GM18873 (cell line): ENCODE results near the gene S1PR1.
A peak's percentile ranks its signal among the peaks of the same experiment; 100 is the strongest.
"Not testable (repeated sequence)": the region's sequence is repeated elsewhere in the genome, so short reads cannot be mapped to it uniquely, and the experiment has no call there.

Source experiments
- ATAC-seq: cut with Tn5 transposase; IDR thresholded peaks from one replicate; pipeline ENCODE4 v1.9.1; 2021; ENCODE audit warnings: mild to moderate bottlenecking, moderate library complexity, moderate number of reproducible peaks; ENCODE audit not compliant: unreplicated experiment, low FRiP score

S1PR1 gene

DNA sequence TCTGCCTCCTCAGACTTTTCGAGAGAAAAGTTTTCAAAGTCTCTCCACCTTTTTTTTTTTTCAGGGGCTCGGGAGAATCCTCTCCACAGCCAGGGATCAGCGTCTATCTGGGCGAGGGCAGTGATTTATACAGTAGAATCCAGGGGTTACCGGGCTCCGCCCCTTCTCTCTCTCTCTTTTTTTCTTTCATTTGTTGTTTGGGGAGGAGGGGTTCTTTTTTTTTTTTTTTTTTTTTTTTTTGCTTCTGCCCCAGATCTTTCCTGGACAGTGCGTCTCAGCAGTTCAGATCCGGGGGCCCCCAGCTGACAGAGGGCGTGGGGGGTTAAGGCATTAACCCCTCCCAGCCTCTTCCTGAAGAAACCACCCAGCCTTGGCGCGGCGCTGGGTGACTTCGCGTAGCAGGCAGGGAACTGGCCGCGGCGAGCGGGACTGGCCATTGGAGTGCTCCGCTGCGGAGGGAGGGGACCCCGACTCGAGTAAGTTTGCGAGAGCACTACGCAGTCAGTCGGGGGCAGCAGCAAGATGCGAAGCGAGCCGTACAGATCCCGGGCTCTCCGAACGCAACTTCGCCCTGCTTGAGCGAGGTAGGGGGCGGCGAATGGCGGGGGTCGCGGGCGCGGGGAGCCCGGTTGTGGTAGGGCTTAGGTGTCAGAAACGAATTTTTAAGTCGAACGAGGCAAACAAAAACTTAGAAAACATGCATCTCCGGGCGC, at the start of gene S1PR1:
Gene S1PR1 (plus strand): TSS at position 504 of the 713 bp plus-strand sequence. CDS start 1,966 bp downstream, outside the sequence.
- ATAC-seq, result peak; percentile 12

GRCh38 chr1:101187297-101187696, 49.5 kb upstream of the S1PR1 start:
- no peak for ATAC-seq

- no peak for ATAC-seq
These were observed 48.5 kb upstream of the S1PR1 start for GRCh38 chr1:101188331-101188730.

DNA sequence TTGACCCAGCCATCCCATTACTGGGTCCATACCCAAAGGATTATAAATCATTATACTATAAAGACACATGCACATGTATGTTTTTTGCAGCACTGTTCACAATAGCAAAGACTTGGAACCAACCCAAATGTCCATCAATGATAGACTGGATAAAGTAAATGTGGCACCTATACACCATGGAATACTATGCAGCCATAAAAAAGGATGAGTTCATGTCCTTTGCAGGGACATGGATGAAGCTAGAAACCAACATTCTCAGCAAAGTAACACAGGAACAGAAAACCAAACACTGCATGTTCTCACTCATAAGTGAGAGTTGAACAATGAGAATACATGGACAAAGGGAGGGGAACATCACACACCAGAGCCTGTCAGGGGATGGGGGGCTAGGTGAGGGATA, 47.9 kb upstream of the S1PR1 start:
- ATAC-seq, result not testable (repeated sequence)

GRCh38 chr1:101190441-101190840, 46.4 kb upstream of the S1PR1 start:
- no peak for ATAC-seq

- ATAC-seq, result no peak
These were observed 45.8 kb upstream of the S1PR1 start for GRCh38 chr1:101191049-101191448.

DNA sequence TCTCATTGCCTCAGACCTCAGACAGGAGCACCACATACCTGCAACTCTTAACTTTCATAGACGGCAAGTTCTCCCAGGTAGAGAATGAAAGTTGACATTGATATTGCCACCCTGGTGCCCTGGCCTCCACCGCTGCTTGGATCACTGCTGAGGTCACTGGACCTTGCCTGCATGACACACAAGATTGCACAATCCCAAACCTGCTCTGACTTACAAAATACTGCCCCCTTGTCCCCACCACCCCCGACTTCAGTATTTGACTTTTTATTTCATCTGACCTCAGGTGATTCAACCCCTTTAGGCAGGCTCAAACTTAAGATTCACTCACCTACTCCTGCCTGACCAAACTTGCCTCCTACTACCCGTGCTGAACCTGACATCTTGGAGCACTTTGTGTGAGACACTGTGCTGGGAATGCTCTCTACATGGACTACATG, 43.1 kb upstream of the S1PR1 start:
- ATAC-seq, result no peak

DNA sequence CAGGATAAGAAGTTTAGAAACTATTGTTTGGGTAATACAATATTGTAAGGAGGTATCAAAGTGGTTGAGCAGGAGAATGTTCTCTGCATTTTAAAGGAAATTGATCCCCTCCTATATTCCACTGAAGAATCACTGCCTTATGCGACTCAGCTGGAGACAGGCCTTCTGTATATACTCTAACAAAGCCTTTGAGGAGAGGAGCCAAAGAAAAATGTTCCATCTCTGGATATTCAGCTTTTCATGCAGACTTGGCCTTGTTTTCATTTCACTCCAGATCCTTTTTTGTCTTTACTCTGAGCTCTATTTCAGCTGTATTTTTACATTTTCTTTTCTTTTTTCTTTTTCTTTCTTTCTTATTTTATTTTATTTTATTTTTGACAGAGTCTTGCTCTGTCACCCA, 42.1 kb upstream of the S1PR1 start:
- ATAC-seq, result no peak

GRCh38 chr1:101196668-101197067, 40.2 kb upstream of the S1PR1 start:
- ATAC-seq, result no peak

GRCh38 chr1:101198842-101199636, 37.8 kb upstream of the S1PR1 start:
- ATAC-seq, result peak; percentile 99

DNA sequence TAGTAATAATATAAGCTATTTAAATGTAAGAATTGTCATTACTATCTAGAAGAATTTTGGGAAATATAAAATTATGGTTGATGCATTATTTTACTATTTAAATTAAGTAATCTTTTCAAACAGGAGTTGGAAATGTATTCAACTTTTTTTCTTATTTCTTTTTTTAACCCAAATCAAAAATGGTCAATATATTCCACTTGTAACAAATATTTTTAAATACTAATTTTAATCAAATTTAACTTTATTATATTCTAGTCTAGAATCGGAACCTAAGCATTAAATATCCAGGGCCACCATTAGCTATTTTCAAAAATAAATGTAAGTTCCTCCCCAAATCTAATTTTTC, 37.2 kb upstream of the S1PR1 start:
- no peak for ATAC-seq

DNA sequence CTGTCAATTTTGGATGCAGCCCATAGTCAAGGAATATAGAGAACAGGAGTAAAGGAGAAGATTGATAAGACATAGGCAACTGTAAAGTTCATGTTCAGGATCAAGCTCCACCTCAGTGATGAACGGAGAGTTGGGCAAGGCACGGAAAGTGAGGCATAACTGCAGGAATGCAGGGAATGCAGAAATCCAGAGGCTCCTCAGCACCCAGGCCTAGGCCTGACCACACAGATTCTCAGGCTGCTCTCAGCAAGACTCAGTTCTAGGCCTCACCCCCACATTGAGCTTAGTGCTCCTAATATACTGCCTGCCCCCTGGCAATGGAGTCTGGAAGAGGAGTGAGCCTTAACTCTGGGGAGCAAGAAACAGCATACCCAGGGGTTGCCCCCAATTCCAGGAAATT, 36.3 kb upstream of the S1PR1 start:
- ATAC-seq, result no peak

- ATAC-seq, result no peak
These were observed 32.8 kb upstream of the S1PR1 start for GRCh38 chr1:101203820-101204540.

DNA sequence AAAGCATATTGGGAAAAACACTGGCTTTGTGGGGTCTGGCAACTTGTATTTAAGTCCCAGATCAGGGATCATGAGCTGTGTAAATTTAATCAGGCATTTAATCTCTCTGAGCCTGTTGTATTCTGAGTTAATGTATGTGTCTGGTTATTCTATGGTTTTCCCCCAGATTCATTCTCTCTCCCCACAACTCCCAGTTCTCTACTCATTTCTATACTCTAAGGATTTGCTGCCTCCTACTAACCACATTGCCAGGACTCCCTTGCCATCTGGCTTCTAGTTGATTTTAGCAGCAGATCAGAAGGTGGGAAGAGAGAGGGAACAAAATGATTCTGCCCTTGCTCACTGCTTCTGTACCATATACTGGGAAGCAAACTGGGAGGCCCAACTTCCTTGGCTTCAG, 31.4 kb upstream of the S1PR1 start:
- no peak for ATAC-seq

GRCh38 chr1:101206139-101206538, 30.7 kb upstream of the S1PR1 start:
- not testable (repeated sequence) for ATAC-seq

GRCh38 chr1:101207271-101207670, 29.5 kb upstream of the S1PR1 start:
- not testable (repeated sequence) for ATAC-seq

DNA sequence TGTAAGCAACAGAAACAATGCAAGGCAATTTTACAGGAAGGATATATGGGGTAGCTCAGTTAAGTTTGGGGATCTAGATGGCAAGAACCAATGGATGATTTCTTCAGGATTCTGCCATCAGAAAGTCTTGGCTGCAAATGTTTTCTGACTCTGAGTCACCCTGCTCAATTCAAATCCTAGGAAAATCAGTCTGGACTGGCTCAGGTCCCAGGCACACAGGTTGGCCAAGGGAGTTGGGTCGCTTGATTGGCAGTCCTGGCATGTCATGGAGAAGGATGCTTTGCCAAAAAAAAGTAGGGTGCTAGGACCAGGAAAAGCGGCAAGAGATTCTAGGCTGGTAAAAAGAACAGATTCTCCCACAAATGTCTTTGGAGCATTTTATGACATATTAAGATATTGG, 28.9 kb upstream of the S1PR1 start:
- no peak for ATAC-seq

DNA sequence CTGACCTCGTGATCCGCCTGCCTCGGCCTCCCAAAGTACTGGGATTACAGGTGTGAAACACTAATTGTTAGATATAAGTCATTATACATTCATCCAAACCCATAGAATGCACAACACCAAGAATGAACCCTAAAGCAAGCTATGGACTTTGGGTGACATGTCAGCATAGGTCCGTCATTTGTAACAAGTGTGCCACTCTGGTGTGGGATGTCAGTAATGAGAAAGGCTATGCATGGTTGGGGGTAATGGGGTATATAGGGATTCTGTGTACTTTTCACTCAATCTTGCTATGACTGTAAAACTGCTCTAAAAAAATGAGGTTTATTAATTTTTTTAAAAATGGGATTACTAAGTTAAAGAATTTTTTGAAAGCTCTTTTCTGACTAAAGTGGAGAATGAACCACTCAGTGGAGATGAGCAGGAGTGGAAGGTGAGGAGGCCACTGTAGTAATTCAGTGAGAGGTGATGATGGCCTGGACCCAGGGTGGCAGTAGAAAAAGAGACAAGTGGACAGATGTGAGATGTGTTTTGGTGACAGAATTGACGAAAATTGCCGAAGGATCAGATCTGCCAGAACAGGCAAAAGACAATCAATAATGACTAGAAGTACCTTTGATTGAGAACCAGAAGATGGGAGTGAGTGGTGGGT, 21.3 kb upstream of the S1PR1 start:
- ATAC-seq, result peak; percentile 42

DNA sequence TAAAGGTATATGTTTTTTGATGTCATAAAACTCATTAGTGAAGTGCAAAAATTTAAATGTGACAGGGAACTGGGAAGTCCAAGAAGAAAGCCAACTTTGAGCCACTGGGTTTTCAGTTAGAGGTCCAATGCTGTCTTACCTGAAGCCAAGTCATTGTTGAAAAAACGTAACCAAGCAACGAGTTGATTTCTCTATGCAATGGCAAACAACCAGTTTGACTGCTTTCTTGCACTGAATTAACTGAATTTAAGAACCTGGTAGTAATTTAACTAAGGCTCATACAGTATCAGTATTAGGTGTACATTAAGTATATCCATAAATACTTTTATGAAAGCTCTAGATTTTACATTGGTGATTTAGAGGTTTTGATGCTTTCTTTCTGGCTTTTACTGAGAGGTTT, 20.2 kb upstream of the S1PR1 start:
- ATAC-seq, result no peak

- no peak for ATAC-seq
These were observed 19.7 kb upstream of the S1PR1 start for GRCh38 chr1:101217148-101217547.

DNA sequence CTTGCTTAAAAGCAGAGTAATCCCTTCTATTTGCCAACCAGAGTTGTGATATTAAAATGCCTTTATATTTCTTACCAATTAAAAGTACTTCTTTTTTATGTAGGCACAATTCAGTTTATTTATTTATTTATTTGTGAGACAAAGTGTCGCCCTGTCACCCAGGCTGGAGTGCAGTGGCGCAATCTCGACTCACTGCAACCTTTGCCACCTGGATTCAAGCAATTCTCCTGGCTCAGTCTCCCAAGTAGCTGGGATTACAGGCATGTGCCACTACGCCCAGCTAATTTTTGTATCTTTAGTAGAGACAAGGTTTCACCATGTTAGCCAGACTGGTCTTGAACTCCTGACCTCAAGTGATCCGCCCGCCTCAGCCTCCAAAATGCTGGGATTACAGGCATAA, 17.9 kb upstream of the S1PR1 start:
- ATAC-seq, result not testable (repeated sequence)
